Measurements from ENCODE around the gene KLHL28.

KLHL28 gene

DNA sequence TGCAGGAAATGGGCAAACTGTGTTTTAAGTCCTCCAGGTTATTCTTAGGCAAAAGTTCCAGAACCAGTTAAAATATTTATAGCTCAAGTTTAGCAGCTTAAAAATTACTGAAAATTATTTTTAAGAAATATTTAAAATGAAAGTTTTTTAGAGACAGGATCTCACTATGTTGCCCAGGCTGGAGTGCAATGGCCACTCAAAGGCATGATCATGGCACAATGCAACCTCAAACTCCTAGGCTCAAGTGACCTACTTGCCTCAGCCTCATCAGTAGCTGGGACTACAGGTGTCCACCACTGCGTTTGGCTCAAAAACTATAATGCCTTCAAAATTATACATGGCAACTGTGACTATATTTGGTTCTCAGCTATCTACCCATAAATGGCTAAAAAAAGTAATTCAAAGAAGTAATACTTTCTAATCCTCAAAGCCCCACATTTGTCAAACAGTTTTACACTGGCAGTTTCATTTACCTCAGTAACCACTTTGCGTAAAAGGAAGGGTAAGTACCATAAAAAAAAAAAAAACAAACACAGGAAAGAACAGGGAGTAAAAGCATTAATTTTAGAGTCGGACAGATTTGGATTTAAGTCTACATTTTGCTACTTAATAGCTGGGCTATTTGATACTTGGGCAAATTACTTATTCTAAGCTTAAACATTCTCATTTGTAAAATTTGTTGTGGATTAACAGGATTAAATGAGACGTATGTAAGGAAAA, 9.2 kb downstream of the KLHL28 start:
- TF ChIP-seq, protein P1, sequence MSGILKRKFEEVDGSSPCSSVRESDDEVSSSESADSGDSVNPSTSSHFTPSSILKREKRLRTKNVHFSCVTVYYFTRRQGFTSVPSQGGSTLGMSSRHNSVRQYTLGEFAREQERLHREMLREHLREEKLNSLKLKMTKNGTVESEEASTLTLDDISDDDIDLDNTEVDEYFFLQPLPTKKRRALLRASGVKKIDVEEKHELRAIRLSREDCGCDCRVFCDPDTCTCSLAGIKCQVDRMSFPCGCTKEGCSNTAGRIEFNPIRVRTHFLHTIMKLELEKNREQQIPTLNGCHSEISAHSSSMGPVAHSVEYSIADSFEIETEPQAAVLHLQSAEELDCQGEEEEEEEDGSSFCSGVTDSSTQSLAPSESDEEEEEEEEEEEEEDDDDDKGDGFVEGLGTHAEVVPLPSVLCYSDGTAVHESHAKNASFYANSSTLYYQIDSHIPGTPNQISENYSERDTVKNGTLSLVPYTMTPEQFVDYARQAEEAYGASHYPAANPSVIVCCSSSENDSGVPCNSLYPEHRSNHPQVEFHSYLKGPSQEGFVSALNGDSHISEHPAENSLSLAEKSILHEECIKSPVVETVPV (CRISPR knock-in tag; IDR thresholded peaks at IDR 0.05): no peak
- TF ChIP-seq TOX (CRISPR knock-in tag; IDR thresholded peaks at IDR 0.05; ENCODE audit: borderline replicate concordance): no peak
- no peak for TF ChIP-seq ZNF70 (CRISPR knock-in tag; IDR thresholded peaks at IDR 0.05)
- TF ChIP-seq ZFP30 (CRISPR knock-in tag; IDR thresholded peaks at IDR 0.05): no peak
- TF ChIP-seq ZNF8 (CRISPR knock-in tag; IDR thresholded peaks at IDR 0.05): no peak
- no peak for ATAC-seq

DNA sequence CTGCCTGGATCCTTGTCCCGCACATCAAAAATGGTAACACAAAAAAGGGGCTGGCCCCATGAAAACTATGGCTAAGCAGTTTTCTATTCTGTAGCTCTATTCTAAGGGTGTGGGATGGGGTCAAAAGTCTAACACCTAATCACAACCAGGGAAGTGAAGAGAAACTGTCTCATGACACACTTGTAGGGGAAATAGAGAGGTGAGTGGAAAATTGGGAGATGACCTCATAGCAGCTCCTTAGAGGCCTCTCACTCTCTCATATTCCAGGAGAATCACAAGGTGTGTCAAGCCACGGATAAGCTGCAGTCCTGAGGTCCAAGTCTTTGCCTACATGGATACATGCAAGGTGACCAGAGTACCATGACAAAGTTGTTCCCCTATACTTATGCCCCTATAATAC, 10.7 kb downstream of the KLHL28 start:
- no peak for TF ChIP-seq SNAI2 (CRISPR knock-in tag; IDR thresholded peaks at IDR 0.05)
- TF ChIP-seq, protein P2, sequence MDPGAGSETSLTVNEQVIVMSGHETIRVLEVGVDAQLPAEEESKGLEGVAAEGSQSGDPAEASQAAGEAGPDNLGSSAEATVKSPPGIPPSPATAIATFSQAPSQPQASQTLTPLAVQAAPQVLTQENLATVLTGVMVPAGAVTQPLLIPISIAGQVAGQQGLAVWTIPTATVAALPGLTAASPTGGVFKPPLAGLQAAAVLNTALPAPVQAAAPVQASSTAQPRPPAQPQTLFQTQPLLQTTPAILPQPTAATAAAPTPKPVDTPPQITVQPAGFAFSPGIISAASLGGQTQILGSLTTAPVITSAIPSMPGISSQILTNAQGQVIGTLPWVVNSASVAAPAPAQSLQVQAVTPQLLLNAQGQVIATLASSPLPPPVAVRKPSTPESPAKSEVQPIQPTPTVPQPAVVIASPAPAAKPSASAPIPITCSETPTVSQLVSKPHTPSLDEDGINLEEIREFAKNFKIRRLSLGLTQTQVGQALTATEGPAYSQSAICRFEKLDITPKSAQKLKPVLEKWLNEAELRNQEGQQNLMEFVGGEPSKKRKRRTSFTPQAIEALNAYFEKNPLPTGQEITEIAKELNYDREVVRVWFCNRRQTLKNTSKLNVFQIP (CRISPR knock-in tag; IDR thresholded peaks at IDR 0.05; ENCODE audit: borderline replicate concordance, low read depth): no peak
- TF ChIP-seq RARB (CRISPR knock-in tag; IDR thresholded peaks at IDR 0.05): no peak
- TF ChIP-seq ZFP3 (CRISPR knock-in tag; IDR thresholded peaks at IDR 0.05): no peak
- no peak for TF ChIP-seq ZFP30 (CRISPR knock-in tag; IDR thresholded peaks at IDR 0.05)
- no peak for TF ChIP-seq GLIS3 (CRISPR knock-in tag; IDR thresholded peaks at IDR 0.05)
- no peak for TF ChIP-seq CSDC2 (CRISPR knock-in tag; IDR thresholded peaks at IDR 0.05)
- TF ChIP-seq ZNF70 (CRISPR knock-in tag; IDR thresholded peaks at IDR 0.05): no peak
- no peak for TF ChIP-seq OSR1 (CRISPR knock-in tag; IDR thresholded peaks at IDR 0.05)
- TF ChIP-seq ARNTL (CRISPR knock-in tag; IDR thresholded peaks at IDR 0.05; ENCODE audit: borderline replicate concordance, low read depth): no peak
- no peak for TF ChIP-seq ZNF565 (CRISPR knock-in tag; conservative IDR thresholded peaks at IDR 0.05; ENCODE audit: low read depth)
- TF ChIP-seq, protein P3, sequence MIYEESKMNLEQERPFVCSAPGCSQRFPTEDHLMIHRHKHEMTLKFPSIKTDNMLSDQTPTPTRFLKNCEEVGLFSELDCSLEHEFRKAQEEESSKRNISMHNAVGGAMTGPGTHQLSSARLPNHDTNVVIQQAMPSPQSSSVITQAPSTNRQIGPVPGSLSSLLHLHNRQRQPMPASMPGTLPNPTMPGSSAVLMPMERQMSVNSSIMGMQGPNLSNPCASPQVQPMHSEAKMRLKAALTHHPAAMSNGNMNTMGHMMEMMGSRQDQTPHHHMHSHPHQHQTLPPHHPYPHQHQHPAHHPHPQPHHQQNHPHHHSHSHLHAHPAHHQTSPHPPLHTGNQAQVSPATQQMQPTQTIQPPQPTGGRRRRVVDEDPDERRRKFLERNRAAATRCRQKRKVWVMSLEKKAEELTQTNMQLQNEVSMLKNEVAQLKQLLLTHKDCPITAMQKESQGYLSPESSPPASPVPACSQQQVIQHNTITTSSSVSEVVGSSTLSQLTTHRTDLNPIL (CRISPR knock-in tag; IDR thresholded peaks at IDR 0.05; ENCODE audit: low read depth): no peak
- TF ChIP-seq ZC3H10 (CRISPR knock-in tag; IDR thresholded peaks at IDR 0.05): no peak
- no peak for TF ChIP-seq BACH2 (CRISPR knock-in tag; IDR thresholded peaks at IDR 0.05; ENCODE audit: borderline replicate concordance)
- no peak for ATAC-seq

DNA sequence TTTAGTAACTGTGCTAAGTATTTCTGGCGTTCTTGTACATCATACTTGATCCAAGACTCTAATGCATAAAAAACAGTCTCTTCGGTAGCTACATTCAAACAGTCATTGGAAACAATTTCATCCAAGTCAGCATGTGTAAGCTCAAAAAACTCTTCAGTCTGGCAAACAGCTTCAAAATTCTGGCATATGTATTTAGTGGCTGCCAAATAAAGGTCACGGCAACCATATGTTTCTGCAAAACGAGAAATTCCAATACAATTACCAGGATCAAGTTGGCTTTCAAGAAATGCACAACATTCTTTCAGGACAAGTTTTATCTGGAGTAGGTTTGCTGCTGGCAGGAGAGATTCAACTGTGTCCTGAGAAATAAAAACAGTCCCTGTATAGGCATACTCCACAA, 16.5 kb downstream of the KLHL28 start:
- TF ChIP-seq ESRRG (CRISPR knock-in tag; IDR thresholded peaks at IDR 0.05) (no peak), ZNF70 (CRISPR knock-in tag; IDR thresholded peaks at IDR 0.05) (no peak), CSDC2 (CRISPR knock-in tag; IDR thresholded peaks at IDR 0.05) (no peak), OSR1 (CRISPR knock-in tag; IDR thresholded peaks at IDR 0.05) (no peak), RARB (CRISPR knock-in tag; IDR thresholded peaks at IDR 0.05) (no peak)
- TF ChIP-seq, protein P3 (CRISPR knock-in tag; IDR thresholded peaks at IDR 0.05; ENCODE audit: low read depth): no peak
- peak; percentile 96 for ATAC-seq

DNA sequence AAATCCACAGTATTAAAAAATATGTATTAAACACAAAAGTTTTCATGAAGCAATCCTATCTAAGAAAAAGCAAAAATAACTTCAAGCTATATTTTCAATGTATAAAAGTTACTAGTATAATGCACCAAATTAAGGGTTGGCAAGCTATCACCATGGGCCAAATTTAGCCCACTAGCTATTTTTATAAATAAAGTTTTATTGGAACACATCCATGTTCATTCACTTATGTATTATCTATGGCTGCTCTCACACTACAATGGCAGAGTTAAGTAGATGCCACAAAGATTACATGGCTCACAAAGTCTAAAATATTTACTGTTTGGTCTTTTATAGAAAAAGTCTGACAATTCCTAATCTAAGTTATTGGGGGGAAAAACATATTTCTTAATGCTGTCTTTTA, 17.6 kb downstream of the KLHL28 start:
- no peak for ATAC-seq
- TF ChIP-seq BACH2 (CRISPR knock-in tag; IDR thresholded peaks at IDR 0.05; ENCODE audit: borderline replicate concordance) (no peak), ZNF8 (CRISPR knock-in tag; IDR thresholded peaks at IDR 0.05) (no peak), RARB (CRISPR knock-in tag; IDR thresholded peaks at IDR 0.05) (no peak), GLIS3 (CRISPR knock-in tag; IDR thresholded peaks at IDR 0.05) (no peak), ZC3H10 (CRISPR knock-in tag; IDR thresholded peaks at IDR 0.05) (no peak), ZNF70 (CRISPR knock-in tag; IDR thresholded peaks at IDR 0.05) (no peak), OSR1 (CRISPR knock-in tag; IDR thresholded peaks at IDR 0.05) (no peak), ESRRG (CRISPR knock-in tag; IDR thresholded peaks at IDR 0.05) (no peak), ARNTL (CRISPR knock-in tag; IDR thresholded peaks at IDR 0.05; ENCODE audit: borderline replicate concordance, low read depth) (no peak), ZFP30 (CRISPR knock-in tag; IDR thresholded peaks at IDR 0.05) (no peak), TCF4 (CRISPR knock-in tag; IDR thresholded peaks at IDR 0.05; ENCODE audit: borderline replicate concordance) (no peak), SNAI2 (CRISPR knock-in tag; IDR thresholded peaks at IDR 0.05) (no peak)
- TF ChIP-seq, protein P3 (CRISPR knock-in tag; IDR thresholded peaks at IDR 0.05; ENCODE audit: low read depth): no peak
- TF ChIP-seq, protein P4, sequence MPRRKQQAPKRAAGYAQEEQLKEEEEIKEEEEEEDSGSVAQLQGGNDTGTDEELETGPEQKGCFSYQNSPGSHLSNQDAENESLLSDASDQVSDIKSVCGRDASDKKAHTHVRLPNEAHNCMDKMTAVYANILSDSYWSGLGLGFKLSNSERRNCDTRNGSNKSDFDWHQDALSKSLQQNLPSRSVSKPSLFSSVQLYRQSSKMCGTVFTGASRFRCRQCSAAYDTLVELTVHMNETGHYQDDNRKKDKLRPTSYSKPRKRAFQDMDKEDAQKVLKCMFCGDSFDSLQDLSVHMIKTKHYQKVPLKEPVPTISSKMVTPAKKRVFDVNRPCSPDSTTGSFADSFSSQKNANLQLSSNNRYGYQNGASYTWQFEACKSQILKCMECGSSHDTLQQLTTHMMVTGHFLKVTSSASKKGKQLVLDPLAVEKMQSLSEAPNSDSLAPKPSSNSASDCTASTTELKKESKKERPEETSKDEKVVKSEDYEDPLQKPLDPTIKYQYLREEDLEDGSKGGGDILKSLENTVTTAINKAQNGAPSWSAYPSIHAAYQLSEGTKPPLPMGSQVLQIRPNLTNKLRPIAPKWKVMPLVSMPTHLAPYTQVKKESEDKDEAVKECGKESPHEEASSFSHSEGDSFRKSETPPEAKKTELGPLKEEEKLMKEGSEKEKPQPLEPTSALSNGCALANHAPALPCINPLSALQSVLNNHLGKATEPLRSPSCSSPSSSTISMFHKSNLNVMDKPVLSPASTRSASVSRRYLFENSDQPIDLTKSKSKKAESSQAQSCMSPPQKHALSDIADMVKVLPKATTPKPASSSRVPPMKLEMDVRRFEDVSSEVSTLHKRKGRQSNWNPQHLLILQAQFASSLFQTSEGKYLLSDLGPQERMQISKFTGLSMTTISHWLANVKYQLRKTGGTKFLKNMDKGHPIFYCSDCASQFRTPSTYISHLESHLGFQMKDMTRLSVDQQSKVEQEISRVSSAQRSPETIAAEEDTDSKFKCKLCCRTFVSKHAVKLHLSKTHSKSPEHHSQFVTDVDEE (CRISPR knock-in tag; IDR thresholded peaks at IDR 0.05): no peak
- TF ChIP-seq, protein P2 (CRISPR knock-in tag; IDR thresholded peaks at IDR 0.05; ENCODE audit: borderline replicate concordance, low read depth): no peak
- TF ChIP-seq, protein P1 (CRISPR knock-in tag; IDR thresholded peaks at IDR 0.05): no peak

Data from SK-N-SH treated with all-trans-retinoic acid at 6 μM for 48 hours (cell line).